H9 (cell line): Measurements from ENCODE around the gene RBM44. TPM values are rescaled to one million over a fixed set of nuclear protein-coding genes. Genes with fewer than 3 reads are reported as not detected.
A peak's percentile ranks its signal among the peaks of the same experiment; 100 is the strongest.

Source experiments
- DNase-seq: peaks from one replicate; pipeline ENCODE4 v3.0.0-alpha.2; 2017
- H2AFZ ChIP-seq: one replicate; pipeline ENCODE4 v1.6.1; 2013; ENCODE audit warnings: mild to moderate bottlenecking, low read length, control low read depth, moderate library complexity
- H2AK5ac ChIP-seq: 2 replicates; pipeline ENCODE4 v1.6.1; 2013; ENCODE audit warnings: low read length, control low read depth, mixed read lengths; ENCODE audit not compliant: insufficient read length
- H2BK120ac ChIP-seq: one replicate; pipeline ENCODE4 v1.6.1; 2013; ENCODE audit warnings: low read depth, mild to moderate bottlenecking, low read length, control low read depth, inconsistent platforms; ENCODE audit not compliant: poor library complexity, severe bottlenecking
- H2BK12ac ChIP-seq: 2 replicates; pipeline ENCODE4 v1.6.1; 2013; ENCODE audit warnings: low read length, control low read depth, mixed read lengths, low read depth; ENCODE audit not compliant: insufficient read length
- H2BK15ac ChIP-seq: 2 replicates; pipeline ENCODE4 v1.6.1; 2013; ENCODE audit warnings: low read depth, low read length, control low read depth
- H2BK20ac ChIP-seq: one replicate; pipeline ENCODE4 v1.6.1; 2013; ENCODE audit warnings: low read depth, mild to moderate bottlenecking, low read length, control low read depth, inconsistent platforms; ENCODE audit not compliant: poor library complexity, severe bottlenecking
- H2BK5ac ChIP-seq: 2 replicates; pipeline ENCODE4 v1.6.1; 2013; ENCODE audit warnings: low read length, control low read depth, mixed read lengths; ENCODE audit not compliant: insufficient read length
- H3K14ac ChIP-seq: 2 replicates; pipeline ENCODE4 v1.6.1; 2013; ENCODE audit warnings: low read length, control low read depth; ENCODE audit not compliant: insufficient read depth
- H3K18ac ChIP-seq: 2 replicates; pipeline ENCODE4 v1.6.1; 2013; ENCODE audit warnings: low read depth, mild to moderate bottlenecking, mixed read lengths, low read length, control low read depth; ENCODE audit not compliant: insufficient read length
- H3K23ac ChIP-seq: 2 replicates; pipeline ENCODE4 v1.6.1; 2013; ENCODE audit warnings: low read length, control low read depth, mixed read lengths, low read depth; ENCODE audit not compliant: insufficient read length
- H3K23me2 ChIP-seq: 2 replicates; pipeline ENCODE4 v1.6.1; 2013; ENCODE audit warnings: low read depth, mild to moderate bottlenecking, mixed read lengths, low read length, control low read depth; ENCODE audit not compliant: insufficient read length, poor library complexity, severe bottlenecking
- H3K27ac ChIP-seq: 2 replicates; pipeline ENCODE4 v1.5.1; 2013; ENCODE audit warnings: low read length, control low read depth, mixed read lengths, low read depth; ENCODE audit not compliant: insufficient read length
- H3K27me3 ChIP-seq: 2 replicates; pipeline ENCODE4 v1.6.1; 2013; ENCODE audit warnings: low read length, control low read depth, inconsistent platforms; ENCODE audit not compliant: insufficient read depth
- H3K4ac ChIP-seq: 2 replicates; pipeline ENCODE4 v1.6.1; 2013; ENCODE audit warnings: low read depth, mild to moderate bottlenecking, control low read depth, inconsistent platforms, low read length, moderate library complexity
- H3K4me1 ChIP-seq: 2 replicates; pipeline ENCODE4 v1.6.1; 2013; ENCODE audit warnings: low read length, control low read depth, inconsistent platforms; ENCODE audit not compliant: insufficient read depth
- H3K4me2 ChIP-seq: 2 replicates; pipeline ENCODE4 v1.6.1; 2013; ENCODE audit warnings: low read length, control low read depth, mixed read lengths; ENCODE audit not compliant: insufficient read length, insufficient read depth
- H3K56ac ChIP-seq: 2 replicates; pipeline ENCODE4 v1.6.1; 2013; ENCODE audit warnings: low read depth, mild to moderate bottlenecking, mixed read lengths, low read length, control low read depth; ENCODE audit not compliant: insufficient read length
- H3K79me1 ChIP-seq: 2 replicates; pipeline ENCODE4 v1.6.1; 2013; ENCODE audit warnings: low read depth, mild to moderate bottlenecking, moderate library complexity, low read length, control low read depth, inconsistent platforms; ENCODE audit not compliant: insufficient read depth, poor library complexity, severe bottlenecking
- H3K79me2 ChIP-seq: 2 replicates; pipeline ENCODE4 v1.6.1; 2013; ENCODE audit warnings: low read length, control low read depth, inconsistent platforms; ENCODE audit not compliant: insufficient read depth
- H3K9ac ChIP-seq: 2 replicates; pipeline ENCODE4 v1.6.1; 2013; ENCODE audit warnings: low read length, control low read depth, mixed read lengths; ENCODE audit not compliant: insufficient read length; ENCODE audit errors: extremely low read depth
- H3K9me3 ChIP-seq: one replicate; pipeline ENCODE4 v1.6.1; 2013; ENCODE audit warnings: low read depth, low read length, inconsistent platforms; ENCODE audit not compliant: control insufficient read depth
- H3T11ph ChIP-seq: one replicate; pipeline ENCODE4 v1.6.1; 2013; ENCODE audit warnings: mild to moderate bottlenecking, low read length, control low read depth, inconsistent platforms
- H4K20me1 ChIP-seq: one replicate; pipeline ENCODE4 v1.6.1; 2013; ENCODE audit not compliant: control insufficient read depth, insufficient read length, insufficient read depth
- H4K5ac ChIP-seq: 2 replicates; pipeline ENCODE4 v1.6.1; 2013; ENCODE audit warnings: low read depth, mild to moderate bottlenecking, mixed read lengths, low read length, control low read depth; ENCODE audit not compliant: insufficient read length
- H4K8ac ChIP-seq: replicated peaks from 2 replicates; pipeline ENCODE4 v1.6.1; 2013; ENCODE audit warnings: low read length, control low read depth, mixed read lengths, low read depth; ENCODE audit not compliant: insufficient read length
- H4K91ac ChIP-seq: 2 replicates; pipeline ENCODE4 v1.6.1; 2013; ENCODE audit warnings: low read depth, mild to moderate bottlenecking, moderate library complexity, mixed read lengths, low read length, control low read depth; ENCODE audit not compliant: insufficient read length
- H3K27ac Mint-ChIP-seq, 3 experiments: 2 replicates in 2 of 3; 3 replicates in 1 of 3; pipeline ENCODE4 v1.8.0; 2020 to 2021; ENCODE audit warnings: mixed read lengths in 3 of 3, mild to moderate bottlenecking in 1 of 3, moderate library complexity in 1 of 3
- H3K27me3 Mint-ChIP-seq: 2 replicates; pipeline ENCODE4 v1.8.0; 2021; ENCODE audit warnings: low read depth, mild to moderate bottlenecking, moderate library complexity, mixed read lengths
- H3K36me3 Mint-ChIP-seq, 3 experiments: 2 replicates in 2 of 3; 3 replicates in 1 of 3; pipeline ENCODE4 v1.8.0; 2020 to 2021; ENCODE audit warnings: low read depth in 3 of 3, mixed read lengths in 3 of 3; ENCODE audit not compliant: insufficient read depth in 1 of 3
- H3K4me1 Mint-ChIP-seq, 2 experiments: 2 replicates each; pipeline ENCODE4 v1.8.0; 2020; ENCODE audit warnings: mixed read lengths in 2 of 2
- H3K4me3 Mint-ChIP-seq, 2 experiments: 2 replicates in 1 of 2; 3 replicates in 1 of 2; pipeline ENCODE4 v1.8.0; 2020 to 2021; ENCODE audit warnings: mild to moderate bottlenecking in 2 of 2, mixed read lengths in 2 of 2, moderate library complexity in 1 of 2
- H3K9me3 Mint-ChIP-seq, 2 experiments: 2 replicates in 1 of 2; 3 replicates in 1 of 2; pipeline ENCODE4 v1.8.0; 2020; ENCODE audit warnings: mild to moderate bottlenecking in 2 of 2, mixed read lengths in 2 of 2, moderate library complexity in 1 of 2
- CTCF ChIP-seq: fragments of 200-600 bp; sonication (generic); conservative IDR thresholded peaks from 3 replicates; pipeline ENCODE4 v1.8.0; 2021; ENCODE audit warnings: antibody characterized with exemption, mild to moderate bottlenecking
- WGBS: extraction: QIAGEN DNeasy Blood & Tissue Kit; methylation state at CpG from one replicate; pipeline ENCODE4 v1.1.7; 2013; ENCODE audit warnings: missing lambda C conversion rate, low lambda C conversion rate, mixed read lengths; ENCODE audit not compliant: insufficient read length; ENCODE audit errors: extremely low coverage; 5-methylcytosine and 5-hydroxymethylcytosine counted together
- total RNA-seq: library from RNA; stranded (reverse); gene quantifications from 2 replicates; pipeline ENCODE4 v1.2.1, GENCODE V29; 2021

The RBM44 gene
- total RNA-seq, 1 experiment from 2014 or later = 0.15 TPM

- no CpG with 5 or more reads among the region's 10 CpGs for WGBS
- H3K4me1 Mint-ChIP-seq = no peaks in the 10 kb centered on the region
- H3K27me3 Mint-ChIP-seq = no peaks in the 10 kb centered on the region
These were observed 39.4 kb upstream of the RBM44 start for GRCh38 chr2:237759176-237759575.

More at GRCh38 chr2:237759176-237759575, 39.4 kb upstream of the RBM44 start:
- no peak overlapping the region for H3K14ac ChIP-seq
- no peak for DNase-seq
- H3K9me3 ChIP-seq = no peaks in the 10 kb centered on the region
- no peak overlapping the region for H3K56ac ChIP-seq
- Mint-ChIP-seq H3K36me3 (peaks cover 21 to 71% (median 45%) of the 10 kb centered on the region in 3 experiments; a peak in 6 of 7 replicates), H3K27ac (peak overlapping the region in 2 of 3 experiments; percentile 60 to 80; a peak in 1 of 7 replicates), H3K9me3 (no peaks in the 10 kb centered on the region), H3K4me3 (no peak overlapping the region)
- no peaks in the 10 kb centered on the region for H3K27me3 ChIP-seq
- H3K18ac ChIP-seq = no peak overlapping the region
- H3K27ac ChIP-seq = no peak overlapping the region
- no peak overlapping the region for H3K9ac ChIP-seq
- H2BK5ac ChIP-seq = no peak overlapping the region
- no peak overlapping the region for H4K8ac ChIP-seq
- H3K79me1 ChIP-seq = no peaks in the 10 kb centered on the region
- H2AK5ac ChIP-seq = no peak overlapping the region
- no peak overlapping the region for H4K5ac ChIP-seq
- H3K4me1 ChIP-seq = no peaks in the 10 kb centered on the region
- H4K20me1 ChIP-seq = no peaks in the 10 kb centered on the region
- H3K23ac ChIP-seq = no peak overlapping the region
- no peak overlapping the region for H2AFZ ChIP-seq
- no peaks in the 10 kb centered on the region for H3K79me2 ChIP-seq
- no peak overlapping the region for H2BK12ac ChIP-seq
- no peak overlapping the region for H4K91ac ChIP-seq
- no peak overlapping the region for H3K4ac ChIP-seq
- H2BK20ac ChIP-seq = no peak overlapping the region
- H3K23me2 ChIP-seq = no peaks in the 10 kb centered on the region
- no peak overlapping the region for H3T11ph ChIP-seq
- H3K4me2 ChIP-seq = no peak overlapping the region
- TF ChIP-seq CTCF = no peak
- H2BK120ac ChIP-seq = no peak overlapping the region
- H2BK15ac ChIP-seq = no peak overlapping the region
